Stimulated activated CD8-positive, alpha-beta memory T cell treated with anti-CD3 and anti-CD28 coated beads, Interleukin-12 subunit alpha, Interleukin-12 subunit beta, amount 100 ng/mL, for 24 hours (primary cell): ENCODE measurements around the gene CD74.
A peak's percentile ranks its signal among the peaks of the same experiment; 100 is the strongest.
"Not testable (repeated sequence)": the region's sequence is repeated elsewhere in the genome, so short reads cannot be mapped to it uniquely, and the experiment has no call there.

Source experiments
- DNase-seq: peaks from one replicate; pipeline ENCODE4 v3.0.0-alpha.2; 2020; ENCODE audit errors: extremely low read depth

The CD74 gene

GRCh38 chr5:150441813-150442698 lies 29.3 kb upstream of the CD74 start:
- DNase-seq: no peak

- no peak for DNase-seq
These were observed 28.5 kb upstream of the CD74 start for GRCh38 chr5:150440948-150441812.

GRCh38 chr5:150438873-150439546 lies 26.3 kb upstream of the CD74 start:
- DNase-seq: no peak

GRCh38 chr5:150436141-150436680 lies 23.5 kb upstream of the CD74 start:
- DNase-seq: peak; percentile 79

- no peak for DNase-seq
These were observed 21.8 kb upstream of the CD74 start for GRCh38 chr5:150434464-150434863.

GRCh38 chr5:150431574-150431973 lies 18.9 kb upstream of the CD74 start:
- no peak for DNase-seq

GRCh38 chr5:150431048-150431447 lies 18.3 kb upstream of the CD74 start:
- no peak for DNase-seq

GRCh38 chr5:150429410-150429873 lies 16.7 kb upstream of the CD74 start:
- DNase-seq: no peak

GRCh38 chr5:150428978-150429377 lies 16.3 kb upstream of the CD74 start:
- DNase-seq: no peak

GRCh38 chr5:150428106-150428876 lies 15.6 kb upstream of the CD74 start:
- no peak for DNase-seq

GRCh38 chr5:150426165-150426564 lies 13.5 kb upstream of the CD74 start:
- DNase-seq: not testable (repeated sequence)

GRCh38 chr5:150422758-150423157 lies 10.0 kb upstream of the CD74 start:
- DNase-seq: no peak

GRCh38 chr5:150422075-150422474 lies 9.4 kb upstream of the CD74 start:
- no peak for DNase-seq

GRCh38 chr5:150419630-150420270 lies 7.0 kb upstream of the CD74 start:
- DNase-seq: no peak

GRCh38 chr5:150413902-150414790 lies 1.4 kb upstream of the CD74 start:
- DNase-seq: not testable (repeated sequence)

GRCh38 chr5:150413176-150413901 lies 629 bp upstream of the CD74 start:
- no peak for DNase-seq

GRCh38 chr5:150411245-150411979 lies 1.3 kb downstream of the CD74 start:
- DNase-seq: peak; percentile 38
